NCI-H524 (cell line): Measurements from ENCODE around the gene SPATA31A6.
A peak's percentile ranks its signal among the peaks of the same experiment; 100 is the strongest.
"Not testable (repeated sequence)": the region's sequence is repeated elsewhere in the genome, so short reads cannot be mapped to it uniquely, and the experiment has no call there.

Source experiments
- DNase-seq, 2 experiments: peaks; one replicate each; lab custom pipeline; 2025; lab: John Stamatoyannopoulos, UW

Gene SPATA31A6

DNA sequence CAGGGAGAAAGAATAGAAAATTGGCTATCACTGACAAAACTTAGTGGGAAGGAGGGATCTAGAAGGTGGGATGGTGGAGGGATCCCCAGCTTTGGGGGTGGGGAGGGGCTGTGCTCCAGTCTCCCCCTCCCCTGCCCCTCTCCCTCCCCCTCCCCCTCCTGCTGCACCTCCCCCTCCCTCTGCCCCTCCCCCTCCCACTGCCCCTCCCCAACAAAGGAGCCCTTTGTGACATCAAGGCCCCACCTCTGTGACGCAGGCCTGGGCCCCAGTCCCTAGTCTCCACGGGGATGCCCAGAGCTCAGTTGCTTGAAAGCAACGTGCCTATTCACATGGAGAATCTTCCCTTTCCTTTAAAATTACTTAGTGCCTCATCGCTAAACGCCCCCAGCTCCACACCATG lies at the start of gene SPATA31A6:
TSS of gene SPATA31A6 (plus strand) at position 301 of the 400 bp plus-strand sequence. CDS start at position 330, 29 bp downstream.
- DNase-seq: not testable (repeated sequence)

- peak in 1 of 2 experiments; percentile 10 for DNase-seq
Measured at GRCh38 chr9:42160299-42160698, 23.2 kb upstream of the SPATA31A6 start.

GRCh38 chr9:42219861-42220260 lies 36.4 kb downstream of the SPATA31A6 start:
- not testable (repeated sequence) for DNase-seq

GRCh38 chr9:42223230-42223629 lies 39.8 kb downstream of the SPATA31A6 start:
- DNase-seq: not testable (repeated sequence)

DNA sequence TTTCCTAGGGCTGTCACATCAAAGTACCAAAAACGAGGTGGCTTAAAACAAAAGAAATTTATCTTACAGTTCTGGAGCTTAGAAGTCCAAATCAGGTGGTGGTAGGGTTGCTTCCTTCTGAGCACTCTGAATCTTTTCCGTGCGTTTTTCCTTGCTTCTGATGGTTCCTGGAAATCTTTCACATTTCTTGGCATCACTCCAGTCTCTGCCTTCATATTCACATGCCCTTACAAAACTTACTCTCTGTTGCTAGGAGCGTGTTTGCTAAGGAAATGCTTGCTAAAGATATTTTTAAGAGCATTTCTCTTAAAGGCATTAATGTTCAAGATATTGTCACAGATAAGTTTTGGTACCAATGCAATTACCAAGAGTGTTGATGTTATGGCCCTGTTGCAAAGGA lies 49.6 kb downstream of the SPATA31A6 start:
- not testable (repeated sequence) for DNase-seq

- not testable (repeated sequence) for DNase-seq
Measured at GRCh38 chr9:42234610-42235009, 51.2 kb downstream of the SPATA31A6 start.

GRCh38 chr9:42235352-42235991 lies 52.0 kb downstream of the SPATA31A6 start:
- DNase-seq: not testable (repeated sequence)

- DNase-seq: not testable (repeated sequence)
Measured at GRCh38 chr9:42236097-42236496, 52.6 kb downstream of the SPATA31A6 start.

DNA sequence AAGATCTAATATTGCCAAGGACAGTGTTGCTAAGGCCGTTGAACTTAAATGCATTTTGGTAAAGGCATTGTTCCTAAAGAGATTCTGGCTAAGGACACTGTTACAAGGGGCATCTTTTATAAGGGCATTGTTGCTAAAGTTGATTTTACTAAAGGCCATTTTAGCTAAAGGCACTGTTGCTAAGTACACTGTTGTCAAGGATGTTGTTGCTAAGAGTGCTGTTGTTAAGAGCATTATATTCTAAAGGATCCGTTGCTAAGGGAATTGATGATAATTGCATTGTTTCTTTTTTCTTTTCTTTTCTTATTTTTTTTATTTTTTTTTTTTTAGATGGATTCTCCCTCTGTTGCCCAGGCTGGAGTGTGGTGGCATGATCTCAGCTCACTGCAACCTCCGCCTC lies 53.9 kb downstream of the SPATA31A6 start:
- not testable (repeated sequence) for DNase-seq

- not testable (repeated sequence) for DNase-seq
Measured at GRCh38 chr9:42238862-42239261, 55.4 kb downstream of the SPATA31A6 start.
